ENCODE data around the gene EMC8. TPM values are rescaled to one million over a fixed set of nuclear protein-coding genes. Genes with fewer than 3 reads are reported as not detected.

EMC8 gene
- total RNA-seq, 4 donors from 2014 or later = 23.4 to 53.6 (median 41.7) TPM

- WGBS, 2 donors = 91 to 94% methylated on average over 6 of the region's 6 CpGs
Observed at GRCh38 chr16:85796152-85796551, 3.2 kb downstream of the EMC8 start.

GRCh38 chr16:85794696-85795095, 4.6 kb downstream of the EMC8 start:
- WGBS, 2 donors = 79 to 82% methylated on average over 8 of the region's 8 CpGs
- Histone ChIP-seq H3K27ac (no peak overlapping the region), H3K9me3 (no peaks in the 10 kb centered on the region), H3K4me3 (replicated peaks in 1 of 3) (no peak overlapping the region), H3K36me3 (no peaks in the 10 kb centered on the region), H3K4me1 (peaks cover 12 to 15% of the 10 kb centered on the region in 2 donors), H3K27me3 (no peaks in the 10 kb centered on the region)
- intact Hi-C loops (cut with DNase I) = no loop called here
- TF ChIP-seq POLR2A (IDR thresholded peaks at IDR 0.05) (no peak), CTCF (IDR thresholded peaks at IDR 0.05) (no peak)
- DNase-seq = no peak

More at GRCh38 chr16:85796152-85796551, 3.2 kb downstream of the EMC8 start:
- Histone ChIP-seq H3K4me3 (replicated peaks in 1 of 3) (no peak overlapping the region), H3K27me3 (no peaks in the 10 kb centered on the region), H3K36me3 (peaks cover 0 to under 1% of the 10 kb centered on the region in 2 donors), H3K9me3 (no peaks in the 10 kb centered on the region), H3K4me1 (peaks cover 20 to 22% of the 10 kb centered on the region in 2 donors), H3K27ac (no peak overlapping the region)
- DNase-seq = no peak
- intact Hi-C loops (cut with DNase I) = no loop called here
- TF ChIP-seq CTCF (IDR thresholded peaks at IDR 0.05) (no peak), POLR2A (IDR thresholded peaks at IDR 0.05) (no peak)

GRCh38 chr16:85793662-85794298, 5.6 kb downstream of the EMC8 start:
- Histone ChIP-seq H3K9me3 (no peaks in the 10 kb centered on the region), H3K36me3 (peaks cover under 1% of the 10 kb centered on the region in 2 donors), H3K27me3 (no peaks in the 10 kb centered on the region), H3K4me1 (peaks cover 12 to 13% of the 10 kb centered on the region in 2 donors), H3K4me3 (replicated peaks in 1 of 3) (no peak overlapping the region), H3K27ac (no peak overlapping the region)
- 96 to 98% methylated on average over 5 of the region's 5 CpGs for WGBS, 2 donors
- no peak for DNase-seq
- intact Hi-C loops (cut with DNase I) = no loop called here
- no peak for TF ChIP-seq CTCF (IDR thresholded peaks at IDR 0.05)

- 84 to 91% methylated on average over 6 of the region's 6 CpGs for WGBS, 2 donors
- H3K9me3 ChIP-seq = no peaks in the 10 kb centered on the region
- TF ChIP-seq POLR2A (IDR thresholded peaks at IDR 0.05) = no peak
- intact Hi-C loops (cut with DNase I) = no loop called here
- H3K36me3 ChIP-seq = peaks cover 18 to 20% of the 10 kb centered on the region in 2 donors
- DNase-seq = no peak
- no peak overlapping the region for H3K4me3 ChIP-seq (replicated peaks in 1 of 3)
- H3K27me3 ChIP-seq = no peaks in the 10 kb centered on the region
- H3K4me1 ChIP-seq = no peaks in the 10 kb centered on the region
- no peak overlapping the region for H3K27ac ChIP-seq
Observed at GRCh38 chr16:85789773-85790172, 9.6 kb downstream of the EMC8 start.

DNA sequence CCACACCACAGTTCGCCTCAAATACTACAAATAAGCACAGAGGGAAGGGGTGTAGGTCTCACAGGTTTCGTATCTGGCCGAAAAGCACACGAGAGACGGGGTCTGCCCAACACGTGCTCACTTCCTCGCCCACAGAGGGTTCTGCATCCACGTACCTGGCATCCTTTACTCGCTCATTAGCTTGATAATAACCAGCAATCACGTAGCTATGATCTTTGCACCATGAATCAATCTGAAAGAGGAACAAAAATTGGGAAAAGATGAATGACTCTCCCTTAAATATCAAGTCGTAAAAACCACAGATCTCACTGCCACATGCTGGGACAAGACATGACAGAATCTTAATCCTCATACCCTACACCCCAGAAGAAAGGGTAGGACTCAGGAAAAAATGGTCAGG, 10.5 kb downstream of the EMC8 start:
- H3K27ac ChIP-seq = no peak overlapping the region
- no peak for TF ChIP-seq CTCF (IDR thresholded peaks at IDR 0.05)
- TF ChIP-seq POLR2A (IDR thresholded peaks at IDR 0.05) = no peak
- intact Hi-C loops (cut with DNase I) = no loop called here
- no peak for DNase-seq
- H3K4me1 ChIP-seq = no peaks in the 10 kb centered on the region
- no peaks in the 10 kb centered on the region for H3K9me3 ChIP-seq
- no peak overlapping the region for H3K4me3 ChIP-seq (replicated peaks in 1 of 3)
- WGBS, 2 donors = 94% methylated on average over 11 of the region's 11 CpGs
- peaks cover 18 to 20% of the 10 kb centered on the region in 2 donors for H3K36me3 ChIP-seq
- no peaks in the 10 kb centered on the region for H3K27me3 ChIP-seq
